GM21528 (cell line): ENCODE results near the gene UNC5B.

Experiments used
- ATAC-seq: cut with Tn5 transposase; IDR thresholded peaks from one replicate; pipeline ENCODE4 v1.9.1; 2021; ENCODE audit warnings: mild to moderate bottlenecking, moderate library complexity; ENCODE audit not compliant: unreplicated experiment, low FRiP score

The UNC5B gene

DNA sequence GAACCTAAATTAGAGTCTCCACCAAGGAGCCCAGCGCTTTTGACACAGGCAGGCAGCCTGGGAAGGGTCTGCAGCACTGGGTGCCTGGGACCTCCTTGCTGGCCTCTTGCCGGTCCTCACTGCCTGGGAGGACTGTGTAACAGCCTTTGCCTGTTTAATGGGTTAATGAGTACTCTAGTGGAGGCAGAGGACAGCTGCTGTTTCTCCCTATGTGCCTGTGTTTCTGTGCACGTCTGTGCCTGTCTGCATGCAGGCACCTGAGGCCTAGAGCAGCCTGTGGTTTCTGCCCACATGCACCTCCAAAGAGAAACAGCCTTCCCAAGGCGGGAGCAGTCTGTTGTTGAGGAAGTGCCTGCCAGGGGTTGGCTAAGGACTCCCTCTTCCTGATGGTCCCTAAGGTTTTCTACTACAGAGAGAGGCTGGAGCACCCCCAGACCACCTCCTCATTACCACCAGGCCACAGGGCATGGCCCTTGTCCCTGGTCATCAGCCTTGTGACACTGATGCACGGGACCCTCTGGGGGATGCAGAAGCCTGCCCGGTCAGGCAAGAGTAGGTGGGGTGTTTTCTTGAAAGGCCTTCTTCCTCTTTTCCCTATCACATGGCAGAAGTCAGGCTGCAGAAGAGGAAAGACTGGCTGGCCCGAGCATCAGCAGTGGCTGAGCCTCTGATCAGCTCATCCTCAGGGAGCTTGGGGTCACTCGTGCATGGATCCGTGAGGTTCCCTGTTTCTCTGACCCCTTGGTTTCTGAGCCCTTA is 120.9 kb downstream of the UNC5B start:
- ATAC-seq = no peak

- ATAC-seq = no peak
Observed at GRCh38 chr10:71334221-71334791, 121.9 kb downstream of the UNC5B start.

- ATAC-seq = no peak
Observed at GRCh38 chr10:71335173-71335708, 122.9 kb downstream of the UNC5B start.

DNA sequence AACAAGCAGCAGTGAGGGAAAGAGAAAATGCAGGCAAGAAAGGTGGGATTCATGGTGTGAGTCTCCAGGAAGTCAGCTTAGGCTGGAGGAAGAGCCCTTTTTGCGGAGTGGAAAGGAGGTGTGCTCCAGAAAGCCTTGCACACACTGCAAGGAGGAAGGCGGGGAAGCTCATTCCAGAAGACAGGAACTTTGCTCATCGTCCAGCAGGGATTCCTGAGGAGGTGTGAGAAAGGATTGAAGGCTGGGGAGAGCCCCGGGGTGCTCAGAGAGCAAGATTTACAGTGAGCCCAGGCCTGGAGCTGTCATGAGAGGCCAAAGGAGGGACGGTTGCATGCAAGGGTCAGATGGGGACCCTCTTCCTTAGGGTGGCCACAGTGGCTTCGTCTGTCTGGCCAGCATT is 124.3 kb downstream of the UNC5B start:
- no peak for ATAC-seq

GRCh38 chr10:71337219-71337701 is 124.9 kb downstream of the UNC5B start:
- no peak for ATAC-seq

- no peak for ATAC-seq
Observed at GRCh38 chr10:71338728-71339495, 126.5 kb downstream of the UNC5B start.

GRCh38 chr10:71339796-71340589 is 127.6 kb downstream of the UNC5B start:
- no peak for ATAC-seq

DNA sequence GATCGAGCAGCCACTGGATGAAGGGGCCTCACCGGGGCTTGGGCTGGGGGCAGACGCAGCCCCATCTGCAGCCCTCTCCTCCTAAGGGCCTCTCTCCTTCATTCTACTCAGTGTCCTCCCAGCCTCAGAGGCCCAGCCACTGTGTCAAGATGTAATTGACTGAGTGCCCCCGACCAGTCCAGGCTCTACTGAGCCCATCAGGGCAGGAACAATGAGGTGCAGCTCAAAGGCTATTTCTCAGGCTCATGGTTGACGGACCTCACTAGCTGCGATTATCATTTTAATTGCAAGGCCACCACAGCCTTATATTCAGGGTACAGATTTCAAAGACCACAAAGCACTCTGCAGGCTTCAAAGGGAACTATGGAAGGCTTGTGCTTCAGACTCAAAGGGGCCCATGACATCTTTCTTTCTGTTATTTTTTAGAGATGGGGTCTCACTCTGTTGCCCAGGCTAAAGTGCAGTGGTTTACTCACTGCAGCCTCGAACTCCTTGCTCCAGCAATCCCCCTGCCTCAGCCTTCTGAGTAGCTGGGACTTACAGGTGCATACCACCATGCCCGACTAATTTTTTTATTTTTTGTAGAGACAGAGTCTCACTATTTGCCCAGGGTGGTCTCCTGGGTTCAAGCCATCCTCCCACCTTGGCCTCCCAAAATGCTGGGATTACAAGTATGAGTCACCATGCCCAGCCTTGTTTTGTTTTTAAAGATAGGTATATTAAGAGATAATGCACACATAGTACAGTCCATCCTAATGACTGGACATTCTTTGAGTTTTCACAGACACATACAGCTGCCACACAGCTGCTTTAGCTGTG is 130.4 kb downstream of the UNC5B start:
- no peak for ATAC-seq

- no peak for ATAC-seq
Observed at GRCh38 chr10:71343392-71343773, 131.0 kb downstream of the UNC5B start.

GRCh38 chr10:71344154-71344925 is 132.0 kb downstream of the UNC5B start:
- no peak for ATAC-seq

- no peak for ATAC-seq
Observed at GRCh38 chr10:71344993-71345480, 132.7 kb downstream of the UNC5B start.

DNA sequence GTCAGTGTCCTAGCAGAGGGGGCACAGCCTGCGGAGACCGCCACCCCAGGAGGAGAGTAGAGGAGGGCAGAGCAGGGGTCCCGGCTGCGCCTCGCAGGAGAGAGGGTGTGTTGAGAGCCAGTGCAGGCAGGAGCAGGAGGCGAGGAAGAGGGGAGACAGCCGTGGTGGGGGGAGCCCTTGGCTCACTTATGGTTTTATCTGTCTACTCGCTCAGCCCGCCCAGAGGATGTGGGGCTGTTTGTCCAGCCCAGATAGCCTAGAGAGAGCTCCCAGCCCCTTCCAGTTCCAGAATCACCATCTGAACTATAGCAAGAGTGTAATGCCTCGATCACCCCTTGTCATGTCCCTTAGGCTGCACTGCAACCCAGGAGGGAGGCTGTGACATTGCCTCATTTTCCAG is 133.3 kb downstream of the UNC5B start:
- no peak for ATAC-seq

- no peak for ATAC-seq
Observed at GRCh38 chr10:71346731-71347130, 134.4 kb downstream of the UNC5B start.

- no peak for ATAC-seq
Observed at GRCh38 chr10:71347587-71348395, 135.4 kb downstream of the UNC5B start.

- ATAC-seq = no peak
Observed at GRCh38 chr10:71348850-71349249, 136.5 kb downstream of the UNC5B start.

- no peak for ATAC-seq
Observed at GRCh38 chr10:71349406-71349805, 137.0 kb downstream of the UNC5B start.

GRCh38 chr10:71351087-71351486 is 138.7 kb downstream of the UNC5B start:
- no peak for ATAC-seq
